NCI-H69 (cell line): ENCODE measurements around the gene SUGCT.

Experiments used
- DNase-seq: peaks from one replicate; lab custom pipeline; 2025; lab: John Stamatoyannopoulos, UW

SUGCT gene

GRCh38 chr7:40722242-40722641 is 587.4 kb downstream of the SUGCT start:
- no peak for DNase-seq

- DNase-seq: no peak
Observed at GRCh38 chr7:40723829-40724228, 589.0 kb downstream of the SUGCT start.

- peak; percentile 4 for DNase-seq
Observed at GRCh38 chr7:40726559-40726958, 591.8 kb downstream of the SUGCT start.

GRCh38 chr7:40733114-40733513 is 598.3 kb downstream of the SUGCT start:
- DNase-seq: no peak

GRCh38 chr7:40733578-40733977 is 598.8 kb downstream of the SUGCT start:
- DNase-seq: no peak

- DNase-seq: no peak
Observed at GRCh38 chr7:40739257-40739656, 604.5 kb downstream of the SUGCT start.

GRCh38 chr7:40742270-40742669 is 607.5 kb downstream of the SUGCT start:
- DNase-seq: no peak

- no peak for DNase-seq
Observed at GRCh38 chr7:40746841-40747556, 612.2 kb downstream of the SUGCT start.

GRCh38 chr7:40747856-40748255 is 613.1 kb downstream of the SUGCT start:
- no peak for DNase-seq

GRCh38 chr7:40749877-40750276 is 615.1 kb downstream of the SUGCT start:
- DNase-seq: no peak

GRCh38 chr7:40753455-40753854 is 618.6 kb downstream of the SUGCT start:
- DNase-seq: no peak

GRCh38 chr7:40755438-40755837 is 620.6 kb downstream of the SUGCT start:
- no peak for DNase-seq

GRCh38 chr7:40757109-40757508 is 622.3 kb downstream of the SUGCT start:
- no peak for DNase-seq

GRCh38 chr7:40758590-40758989 is 623.8 kb downstream of the SUGCT start:
- no peak for DNase-seq

GRCh38 chr7:40760293-40760964 is 625.6 kb downstream of the SUGCT start:
- no peak for DNase-seq

- DNase-seq: no peak
Observed at GRCh38 chr7:40760987-40761386, 626.2 kb downstream of the SUGCT start.

GRCh38 chr7:40761762-40762560 is 627.2 kb downstream of the SUGCT start:
- no peak for DNase-seq

GRCh38 chr7:40763319-40764287 is 628.8 kb downstream of the SUGCT start:
- DNase-seq: no peak

GRCh38 chr7:40765639-40766038 is 630.8 kb downstream of the SUGCT start:
- DNase-seq: no peak

- no peak for DNase-seq
Observed at GRCh38 chr7:40772096-40772495, 637.3 kb downstream of the SUGCT start.

GRCh38 chr7:40773656-40774055 is 638.9 kb downstream of the SUGCT start:
- DNase-seq: no peak

- DNase-seq: no peak
Observed at GRCh38 chr7:40775877-40776276, 641.1 kb downstream of the SUGCT start.
